Measurements from ENCODE around the gene HAS3. TPM values are rescaled to one million over a fixed set of nuclear protein-coding genes. Genes with fewer than 3 reads are reported as not detected.

The HAS3 gene
- total RNA-seq, 2 donors from 2014 or later = 0.26 to 0.99 TPM

- no peaks in the 10 kb centered on the region for H3K27me3 ChIP-seq
- TF ChIP-seq POLR2A (IDR thresholded peaks at IDR 0.05) (no peak), CTCF (IDR thresholded peaks at IDR 0.05) (peak; percentile 64 to 76 (median 70))
- ATAC-seq (peak; percentile 86), DNase-seq (peak; percentile 74 to 83 (median 78))
- intact Hi-C loops (cut with DNase I) = no loop called here
- no peaks in the 10 kb centered on the region for H3K36me3 ChIP-seq (replicated peaks in 1 of 2; ENCODE audit: insufficient read depth in 1 of 2, low read depth in 2 of 2)
- no peak overlapping the region for H3K27ac ChIP-seq
- no peaks in the 10 kb centered on the region for H3K9me3 ChIP-seq
- H3K4me3 ChIP-seq = no peak overlapping the region
- peaks cover 22% of the 10 kb centered on the region for H3K4me1 ChIP-seq
- WGBS, 2 donors = 21 to 38% methylated on average over 2 to 6 of the region's 6 CpGs
Observed at GRCh38 chr16:69112285-69113129, 7.1 kb downstream of the HAS3 start.

DNA sequence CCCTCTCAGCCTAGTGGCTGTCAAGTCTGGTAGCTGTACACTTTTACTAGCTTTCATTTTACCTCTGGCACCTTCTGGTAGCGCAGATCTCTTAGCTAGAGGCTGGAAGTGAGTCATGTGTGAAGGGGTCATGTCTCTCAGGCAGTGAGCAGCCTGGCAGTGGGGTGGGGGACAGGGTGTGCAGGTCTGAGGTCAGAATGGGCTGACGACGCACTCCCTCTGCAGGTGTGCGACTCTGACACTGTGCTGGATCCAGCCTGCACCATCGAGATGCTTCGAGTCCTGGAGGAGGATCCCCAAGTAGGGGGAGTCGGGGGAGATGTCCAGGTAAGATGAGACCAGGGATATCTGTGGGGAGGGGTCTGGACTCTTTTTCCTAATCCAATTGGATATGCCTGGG, 7.8 kb downstream of the HAS3 start:
- Histone ChIP-seq H3K4me1 (peaks cover 21% of the 10 kb centered on the region), H3K9me3 (no peaks in the 10 kb centered on the region), H3K4me3 (no peak overlapping the region), H3K36me3 (replicated peaks in 1 of 2; ENCODE audit: insufficient read depth in 1 of 2, low read depth in 2 of 2) (no peaks in the 10 kb centered on the region), H3K27me3 (no peaks in the 10 kb centered on the region), H3K27ac (no peak overlapping the region)
- intact Hi-C loops (cut with DNase I) = no loop called here
- WGBS, 2 donors = 82 to 96% methylated on average over 7 of the region's 7 CpGs
- TF ChIP-seq POLR2A (IDR thresholded peaks at IDR 0.05) (no peak), CTCF (IDR thresholded peaks at IDR 0.05) (no peak)
- ATAC-seq (no peak), DNase-seq (no peak)

- TF ChIP-seq CTCF (IDR thresholded peaks at IDR 0.05) = no peak
- no peak for TF ChIP-seq POLR2A (IDR thresholded peaks at IDR 0.05)
- Histone ChIP-seq H3K4me3 (no peak overlapping the region), H3K36me3 (replicated peaks in 1 of 2; ENCODE audit: insufficient read depth in 1 of 2, low read depth in 2 of 2) (no peaks in the 10 kb centered on the region), H3K27ac (no peak overlapping the region), H3K27me3 (no peaks in the 10 kb centered on the region), H3K9me3 (no peaks in the 10 kb centered on the region), H3K4me1 (peaks cover 33% of the 10 kb centered on the region)
- no peak for DNase-seq
- no peak for ATAC-seq
- intact Hi-C loops (cut with DNase I) = no loop called here
- WGBS, 2 donors = 93% methylated on average over 23 to 24 of the region's 25 CpGs
Observed at GRCh38 chr16:69114346-69114975, 9.0 kb downstream of the HAS3 start.

- Histone ChIP-seq H3K27ac (no peak overlapping the region), H3K9me3 (no peaks in the 10 kb centered on the region), H3K27me3 (no peaks in the 10 kb centered on the region), H3K4me3 (no peak overlapping the region), H3K4me1 (peaks cover 38% of the 10 kb centered on the region), H3K36me3 (replicated peaks in 1 of 2; ENCODE audit: insufficient read depth in 1 of 2, low read depth in 2 of 2) (no peaks in the 10 kb centered on the region)
- intact Hi-C loops (cut with DNase I) = no loop called here
- no peak for DNase-seq
- WGBS, 2 donors = 96 to 97% methylated on average over 5 to 6 of the region's 6 CpGs
- no peak for ATAC-seq
- no peak for TF ChIP-seq POLR2A (IDR thresholded peaks at IDR 0.05)
- TF ChIP-seq CTCF (IDR thresholded peaks at IDR 0.05) = no peak
Observed at GRCh38 chr16:69114976-69115355, 9.5 kb downstream of the HAS3 start.

All from body of pancreas (tissue), 4 donors.